AML-193 (cell line): ENCODE data around the gene GLCCI1.
"Not testable (repeated sequence)": the region's sequence is repeated elsewhere in the genome, so short reads cannot be mapped to it uniquely, and the experiment has no call there.

ENCODE experiments used
- DNase-seq, 2 experiments: peaks; one replicate each; lab custom pipeline; 2025; lab: John Stamatoyannopoulos, UW

The GLCCI1 gene

GRCh38 chr7:8051373-8051772 is 82.8 kb downstream of the GLCCI1 start:
- no peak for DNase-seq

- DNase-seq: no peak
Observed at GRCh38 chr7:8051998-8052397, 83.4 kb downstream of the GLCCI1 start.

- DNase-seq: no peak
Observed at GRCh38 chr7:8052824-8053223, 84.2 kb downstream of the GLCCI1 start.

GRCh38 chr7:8056439-8056838 is 87.8 kb downstream of the GLCCI1 start:
- DNase-seq: no peak

- no peak for DNase-seq
Observed at GRCh38 chr7:8057566-8057965, 89.0 kb downstream of the GLCCI1 start.

GRCh38 chr7:8058322-8058721 is 89.7 kb downstream of the GLCCI1 start:
- no peak for DNase-seq

- no peak for DNase-seq
Observed at GRCh38 chr7:8058852-8059251, 90.3 kb downstream of the GLCCI1 start.

- no peak for DNase-seq
Observed at GRCh38 chr7:8060241-8060640, 91.6 kb downstream of the GLCCI1 start.

- not testable (repeated sequence) for DNase-seq
Observed at GRCh38 chr7:8063300-8063699, 94.7 kb downstream of the GLCCI1 start.

DNA sequence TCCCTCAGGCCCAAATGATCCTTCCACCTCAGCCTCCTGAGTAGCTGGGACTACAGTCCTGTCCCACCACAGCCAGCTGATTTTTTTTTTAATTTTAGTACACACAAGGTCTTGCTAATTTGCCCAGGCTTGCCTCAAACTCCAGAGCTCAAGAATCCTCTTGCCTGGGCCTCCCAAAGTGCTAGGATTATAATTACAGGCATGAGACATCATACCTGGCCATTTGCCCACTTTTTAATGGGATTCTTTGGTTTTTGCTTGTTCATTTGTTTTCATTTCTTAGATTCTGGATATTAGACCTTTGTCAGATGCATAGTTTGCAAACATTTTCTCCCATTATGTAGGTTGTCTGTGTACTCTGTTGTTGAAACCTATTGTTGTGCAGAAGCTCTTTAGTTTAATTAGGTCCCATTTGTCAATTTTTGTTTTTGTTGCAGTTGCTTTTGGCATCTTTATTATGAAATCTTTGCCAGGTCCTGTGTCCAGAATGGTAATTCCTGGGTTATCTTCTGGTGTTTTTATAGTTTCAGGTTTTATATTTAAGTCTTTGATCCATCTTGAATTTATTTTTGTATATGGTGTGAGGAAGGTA is 95.2 kb downstream of the GLCCI1 start:
- no peak for DNase-seq

DNA sequence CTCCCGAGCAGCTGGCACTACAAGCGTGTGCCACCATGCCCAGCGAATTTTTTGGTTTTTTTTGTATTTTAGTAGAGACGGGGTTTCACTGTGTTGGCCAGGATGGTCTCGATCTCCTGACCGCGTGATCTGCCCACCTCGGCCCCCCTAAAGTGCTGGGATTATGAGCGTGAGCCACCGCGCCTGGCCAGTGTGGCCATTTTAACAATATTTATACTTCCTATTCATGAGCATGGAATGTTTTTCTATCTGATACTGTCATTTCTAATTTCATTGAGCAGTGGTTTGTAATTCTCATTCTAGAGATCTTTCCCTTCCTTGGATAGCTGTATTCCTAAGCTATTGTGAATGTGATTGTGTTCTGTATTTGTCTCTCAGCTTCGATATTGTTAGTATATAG is 96.2 kb downstream of the GLCCI1 start:
- no peak for DNase-seq

DNA sequence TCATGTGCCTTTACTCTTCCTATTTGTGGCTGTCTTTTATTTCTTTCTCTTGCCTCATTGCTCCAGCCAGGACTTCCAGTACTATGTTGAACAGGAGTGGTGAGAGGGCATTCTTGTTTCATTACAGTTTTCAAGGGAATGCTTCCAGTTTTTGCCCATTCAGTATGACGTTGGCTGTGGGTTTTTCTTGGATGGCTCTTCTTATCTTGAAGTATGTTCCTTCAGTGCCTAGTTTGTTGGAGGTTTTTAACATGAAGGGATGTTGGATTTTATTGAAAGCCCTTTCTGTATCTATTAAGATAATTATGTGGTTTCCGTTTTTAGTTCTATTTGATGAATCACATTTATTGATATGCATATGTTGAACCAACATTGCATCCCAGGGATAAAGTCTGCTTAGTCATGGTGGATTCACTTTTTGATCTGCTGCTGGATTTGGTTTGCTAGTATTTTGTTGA is 96.8 kb downstream of the GLCCI1 start:
- DNase-seq: no peak

GRCh38 chr7:8068892-8069686 is 100.5 kb downstream of the GLCCI1 start:
- DNase-seq: no peak

DNA sequence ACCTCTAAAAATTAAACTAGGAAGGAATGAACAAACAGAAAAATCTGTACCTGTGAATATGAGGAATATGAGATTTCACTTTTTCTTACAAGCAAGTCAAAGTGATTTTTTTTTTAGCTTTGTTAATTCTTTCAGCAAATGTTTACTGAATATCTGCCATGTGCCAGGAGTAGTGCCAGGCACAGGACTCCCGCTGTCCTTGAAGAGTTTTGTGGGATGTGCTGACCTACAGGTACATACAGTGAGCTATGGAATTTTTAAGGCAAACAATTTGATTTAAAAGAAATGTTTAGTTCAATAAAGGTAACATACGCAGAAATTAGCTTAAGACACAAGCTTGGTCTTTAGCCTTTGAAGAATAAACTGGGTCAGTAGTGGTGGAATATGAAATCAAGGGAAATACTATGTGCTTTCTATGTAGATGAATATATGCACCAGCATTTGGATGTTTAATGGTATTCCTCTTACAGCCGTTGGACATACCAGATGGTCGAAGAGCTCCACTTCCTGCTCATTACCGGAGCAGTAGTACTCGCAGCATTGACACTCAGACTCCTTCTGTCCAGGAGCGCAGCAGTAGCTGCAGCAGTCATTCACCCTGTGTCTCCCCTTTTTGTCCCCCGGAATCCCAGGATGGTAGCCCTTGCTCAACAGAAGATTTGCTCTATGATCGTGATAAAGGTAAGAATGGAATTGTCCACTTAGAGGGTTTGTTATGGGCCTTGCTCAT is 102.0 kb downstream of the GLCCI1 start:
- DNase-seq: no peak

GRCh38 chr7:8078418-8078817 is 109.8 kb downstream of the GLCCI1 start:
- no peak for DNase-seq

- DNase-seq: no peak
Observed at GRCh38 chr7:8082762-8083161, 114.2 kb downstream of the GLCCI1 start.

GRCh38 chr7:8084836-8085235 is 116.2 kb downstream of the GLCCI1 start:
- no peak for DNase-seq

DNA sequence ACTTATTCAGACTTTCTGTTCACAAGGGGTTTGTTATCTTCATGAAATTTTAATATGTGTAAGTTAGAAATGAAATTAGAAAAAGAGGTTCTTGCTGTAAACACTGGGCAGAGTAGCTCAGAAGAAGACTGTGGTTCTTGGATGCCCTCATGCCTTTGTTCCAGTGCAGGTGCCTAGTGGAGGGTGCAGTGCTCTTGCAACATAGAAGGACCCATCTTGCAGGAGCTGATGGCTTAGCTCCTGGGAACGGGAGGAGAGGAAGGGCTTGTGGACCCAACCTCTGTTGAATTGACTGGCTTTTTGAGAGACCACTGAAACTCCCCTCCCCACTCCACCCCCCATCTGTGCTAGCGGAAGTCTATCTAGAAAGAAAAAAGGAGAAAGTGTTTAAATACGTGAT is 116.8 kb downstream of the GLCCI1 start:
- no peak for DNase-seq

- DNase-seq: no peak
Observed at GRCh38 chr7:8086239-8086638, 117.6 kb downstream of the GLCCI1 start.

- DNase-seq: no peak
Observed at GRCh38 chr7:8089036-8089780, 120.6 kb downstream of the GLCCI1 start.

GRCh38 chr7:8092140-8092539 is 123.5 kb downstream of the GLCCI1 start:
- no peak for DNase-seq
